CD4-positive, alpha-beta T cell treated with Interferon alpha-2 for 1 hour (primary cell): Measurements from ENCODE around the gene NDUFB10.
"Not testable (repeated sequence)": the region's sequence is repeated elsewhere in the genome, so short reads cannot be mapped to it uniquely, and the experiment has no call there.

Experiments
- DNase-seq, 2 donors: peaks; one replicate each; pipeline ENCODE4 v3.0.0-alpha.2; 2020 to 2022

The NDUFB10 gene

DNA sequence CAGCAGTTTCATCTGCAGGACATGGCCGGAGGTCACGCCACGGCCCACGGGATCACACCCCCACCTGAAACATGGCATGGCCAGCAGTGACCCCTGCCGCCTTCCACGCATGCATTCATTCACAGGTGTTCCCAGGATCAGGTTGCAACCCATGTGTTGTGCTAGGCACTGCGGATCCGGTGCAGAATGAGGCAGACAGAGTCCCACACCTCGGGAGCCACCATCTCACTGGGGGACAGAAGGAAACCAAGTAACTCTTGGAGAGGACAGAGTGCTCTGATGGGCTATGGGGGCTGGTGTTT, 12.0 kb upstream of the NDUFB10 start:
- DNase-seq = no peak

GRCh38 chr16:1949507-1949906, 9.8 kb upstream of the NDUFB10 start:
- DNase-seq = no peak

- no peak for DNase-seq
These were observed 9.3 kb upstream of the NDUFB10 start for GRCh38 chr16:1950047-1950446.

GRCh38 chr16:1950559-1950958, 8.8 kb upstream of the NDUFB10 start:
- no peak for DNase-seq

DNA sequence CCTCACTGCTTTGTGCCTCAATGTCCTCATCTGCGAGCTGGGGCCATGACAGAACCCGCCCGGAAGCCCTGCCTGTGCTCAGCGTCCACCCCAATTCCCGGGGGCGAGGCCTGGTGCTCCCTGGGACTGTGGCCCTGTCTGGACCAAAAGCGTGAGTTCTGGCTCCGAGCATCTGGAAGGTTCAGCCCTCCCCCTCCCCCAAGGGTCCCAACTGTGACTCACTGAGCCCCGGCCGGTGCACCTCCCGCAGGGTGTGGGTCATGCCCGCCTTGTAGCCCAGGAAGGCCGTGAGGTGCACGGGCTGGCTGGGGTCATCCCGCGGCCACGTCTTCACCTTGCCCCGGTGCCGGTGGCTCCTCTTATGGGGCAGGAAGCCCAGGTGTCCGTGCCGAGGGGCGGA, 5.6 kb upstream of the NDUFB10 start:
- DNase-seq = no peak

GRCh38 chr16:1957434-1958142, 1.8 kb upstream of the NDUFB10 start:
- not testable (repeated sequence) for DNase-seq

GRCh38 chr16:1958143-1958491, 1.2 kb upstream of the NDUFB10 start:
- DNase-seq = not testable (repeated sequence)

- DNase-seq = no peak
These were observed 546 bp upstream of the NDUFB10 start for GRCh38 chr16:1958715-1959268.

- DNase-seq = peak in 1 of 2 donors; percentile 50
These were observed 1.6 kb downstream of the NDUFB10 start for GRCh38 chr16:1960665-1961630.

- DNase-seq = no peak
These were observed 2.3 kb downstream of the NDUFB10 start for GRCh38 chr16:1961651-1962067.

DNA sequence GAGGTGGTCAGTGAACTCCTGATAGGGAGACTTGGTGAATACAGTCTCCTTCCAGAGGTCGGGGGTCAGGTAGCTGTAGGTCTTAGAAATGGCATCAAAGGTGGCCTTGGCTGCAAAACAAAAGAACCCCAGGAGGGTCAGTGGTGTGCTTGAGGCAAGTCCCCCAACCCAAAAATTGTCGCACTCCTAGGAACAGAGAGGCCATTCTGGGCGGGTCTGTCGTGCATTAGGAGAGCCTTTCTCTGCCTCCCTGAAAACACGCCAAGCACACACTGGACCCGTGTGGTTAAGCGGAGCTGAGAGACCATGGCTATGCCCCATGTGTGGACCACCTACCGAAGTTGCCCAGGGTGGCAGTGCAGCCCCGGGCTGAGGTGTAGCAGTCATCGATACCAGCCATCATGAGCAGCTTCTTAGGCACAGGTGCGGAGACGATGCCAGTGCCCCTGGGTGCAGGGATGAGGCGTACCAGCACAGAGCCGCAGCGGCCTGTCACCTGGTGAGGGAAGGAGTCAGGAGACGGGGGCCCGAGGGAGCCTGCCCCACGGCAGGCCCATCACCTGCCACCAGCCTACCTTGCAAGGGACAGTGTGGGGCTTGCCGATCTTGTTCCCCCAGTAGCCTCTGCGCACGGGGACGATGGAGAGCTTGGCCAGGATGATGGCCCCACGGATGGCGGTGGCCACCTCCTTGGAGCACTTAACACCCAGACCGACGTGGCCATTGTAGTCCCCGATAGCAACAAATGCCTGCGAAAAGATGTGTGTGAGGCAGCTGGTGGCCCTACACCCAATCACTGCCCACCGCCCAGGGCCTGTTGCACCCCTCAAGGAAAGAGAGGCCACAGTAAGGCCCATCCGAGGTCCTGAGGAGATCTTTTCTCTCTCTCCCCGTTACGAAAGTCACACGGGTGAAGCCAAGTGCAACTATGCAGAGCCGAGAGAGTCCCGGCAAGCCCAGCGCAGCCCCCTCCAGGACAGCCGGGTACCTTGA, 3.1 kb downstream of the NDUFB10 start:
- not testable (repeated sequence) for DNase-seq

GRCh38 chr16:1963806-1964505, 4.6 kb downstream of the NDUFB10 start:
- peak; percentile 29 to 62 for DNase-seq

DNA sequence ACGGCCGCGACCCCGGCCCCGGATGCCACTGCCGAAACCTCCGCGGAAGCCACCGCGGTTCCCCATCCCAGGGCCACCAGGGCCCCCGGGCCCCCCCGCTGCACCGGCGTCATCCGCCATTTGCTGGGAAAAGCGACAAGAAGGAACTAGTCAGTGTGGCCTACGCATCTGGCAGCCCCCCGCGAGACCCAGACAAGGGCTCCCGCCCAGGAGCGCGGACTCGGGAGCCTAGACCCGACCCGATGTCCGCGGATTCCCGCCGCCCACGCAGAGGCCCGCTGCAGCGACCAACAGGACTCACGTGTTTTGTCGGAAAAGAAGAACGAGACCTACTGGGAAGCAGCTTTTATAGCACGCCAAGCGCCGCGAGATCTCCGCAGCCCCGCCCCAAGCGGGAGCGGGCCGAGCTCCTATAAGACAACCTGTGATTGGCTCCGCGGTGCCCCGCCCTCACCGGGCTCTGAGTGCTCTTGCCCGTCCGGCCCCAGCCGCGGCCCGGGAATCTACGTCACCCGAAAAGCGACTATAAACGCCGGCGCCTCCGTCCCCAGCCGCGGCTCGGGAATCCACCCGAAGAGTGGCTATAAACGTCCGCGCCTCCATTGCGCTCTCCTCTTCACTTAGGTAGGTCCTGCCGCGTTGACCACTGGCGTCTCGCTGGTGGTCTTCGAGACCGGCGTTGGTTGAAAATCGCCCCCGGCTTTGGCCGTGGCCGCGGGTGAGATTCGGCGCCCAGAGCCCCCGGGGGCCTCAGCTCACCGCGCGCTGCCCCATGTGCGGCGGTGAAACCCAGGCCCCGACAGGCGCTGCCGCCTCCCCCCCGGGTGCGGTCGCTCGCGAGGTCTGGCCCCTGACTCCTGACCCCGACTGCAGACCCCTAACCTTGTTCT, 5.4 kb downstream of the NDUFB10 start, which contains the start of gene RPS2:
Gene RPS2 (minus strand): TSS at position 321 of the 890 bp plus-strand sequence. CDS start 201 bp downstream, at position 120.
- peak; percentile 99 to 100 for DNase-seq

- peak in 1 of 2 donors; percentile 38 for DNase-seq
These were observed 6.2 kb downstream of the NDUFB10 start for GRCh38 chr16:1965396-1966001.

- no peak for DNase-seq
These were observed 7.1 kb downstream of the NDUFB10 start, which contains the start of gene RNF151 for GRCh38 chr16:1966460-1966859. TSS of gene RNF151 (plus strand) at chr16:1966856. CDS start at chr16:1966882, 26 bp downstream.

DNA sequence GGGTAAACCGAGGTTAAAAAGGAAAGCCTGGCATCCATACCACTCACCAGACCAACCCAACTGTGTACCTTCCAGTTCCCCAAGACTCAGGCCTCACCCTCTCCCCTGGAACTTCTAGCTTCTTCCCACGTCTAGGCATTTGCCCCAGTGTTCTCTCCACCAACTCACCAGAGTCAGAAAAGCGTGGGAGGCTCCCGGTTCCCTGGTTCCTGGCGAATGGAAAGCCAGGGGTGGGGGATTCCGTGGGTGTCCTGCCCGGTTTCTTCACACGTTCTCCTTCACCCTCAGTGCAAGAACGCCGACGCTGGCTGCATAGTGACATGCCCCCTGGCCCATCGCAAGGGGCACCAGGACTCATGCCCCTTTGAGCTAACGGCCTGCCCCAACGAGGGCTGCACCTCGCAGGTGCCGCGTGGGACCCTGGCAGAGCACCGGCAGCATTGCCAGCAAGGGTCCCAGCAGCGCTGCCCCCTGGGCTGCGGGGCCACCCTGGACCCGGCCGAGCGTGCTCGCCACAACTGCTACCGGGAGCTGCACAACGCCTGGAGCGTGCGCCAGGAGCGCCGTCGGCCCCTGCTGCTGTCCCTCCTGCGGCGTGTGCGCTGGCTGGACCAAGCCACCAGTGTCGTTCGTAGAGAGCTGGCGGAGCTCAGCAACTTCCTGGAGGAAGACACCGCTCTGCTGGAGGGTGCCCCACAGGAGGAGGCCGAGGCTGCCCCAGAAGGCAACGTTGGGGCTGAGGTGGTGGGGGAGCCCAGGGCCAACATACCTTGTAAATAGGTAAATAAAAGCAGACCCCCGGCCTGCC, 9.0 kb downstream of the NDUFB10 start:
- no peak for DNase-seq

DNA sequence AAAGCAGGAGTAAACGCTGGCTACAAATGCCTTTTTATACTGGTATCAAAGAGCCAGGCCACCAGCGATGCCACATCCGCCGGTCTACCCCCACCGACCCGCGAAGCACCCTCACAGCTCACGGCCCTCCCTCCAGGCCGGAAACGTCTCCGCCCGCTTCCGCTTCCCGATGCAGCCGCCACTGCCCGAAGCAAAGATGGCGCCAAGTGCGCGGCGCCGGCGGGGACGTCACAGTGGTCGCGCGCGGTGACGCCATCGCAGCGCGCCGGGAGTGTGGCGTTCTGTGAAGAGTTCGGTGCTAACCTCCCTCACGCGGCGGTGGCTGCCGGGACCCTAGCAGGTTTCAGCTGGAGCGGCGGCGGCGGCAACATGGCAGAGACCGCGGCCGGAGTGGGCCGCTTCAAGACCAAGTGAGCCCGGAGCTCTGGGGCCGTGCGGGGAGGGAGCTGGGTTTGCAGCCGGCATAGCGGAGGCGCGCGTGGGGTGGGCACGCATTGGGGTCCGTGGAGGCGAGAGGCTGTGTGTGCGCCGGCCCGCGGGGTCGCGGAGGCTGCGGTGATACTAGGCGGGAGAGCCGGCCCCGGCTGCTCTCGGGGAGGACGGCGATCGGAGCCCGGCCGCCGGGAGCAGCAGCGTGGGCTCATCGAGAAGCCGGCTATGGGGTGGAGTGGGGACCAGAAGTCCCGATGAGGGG, 12.6 kb downstream of the NDUFB10 start, which contains the start of gene TBL3:
Gene TBL3 (plus strand): TSS at position 258 of the 694 bp plus-strand sequence. CDS start 112 bp downstream, at position 370.
- DNase-seq = peak; percentile 95 to 98

DNA sequence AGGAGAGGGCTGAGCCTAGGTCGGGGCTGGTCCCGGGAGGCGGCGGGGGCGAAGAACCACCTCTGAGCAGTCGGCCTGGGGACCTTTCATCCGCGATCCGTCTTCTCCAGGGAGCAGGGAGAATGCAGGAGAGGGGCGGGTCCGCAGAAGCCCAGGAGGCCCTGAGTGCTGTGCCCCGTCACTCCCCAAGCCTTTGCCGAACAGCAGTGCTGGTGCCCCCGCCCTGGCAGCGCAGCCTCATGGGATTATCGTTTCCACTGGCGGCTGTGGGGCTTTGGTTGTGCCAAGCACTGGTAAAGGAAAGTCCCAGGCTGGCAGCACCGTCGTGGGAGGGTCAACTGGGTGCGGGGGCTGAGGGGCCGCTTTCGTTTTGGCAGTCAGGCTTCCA, 13.1 kb downstream of the NDUFB10 start:
- no peak for DNase-seq
